Activated CD4-positive, alpha-beta T cell treated with anti-CD3 and anti-CD28 coated beads, Interleukin-2, amount 10 ng/mL, durations not matched to agents 24 days and 14 days (primary cell): Measurements from ENCODE around the gene DNASE1. TPM values are rescaled to one million over a fixed set of nuclear protein-coding genes. Genes with fewer than 3 reads are reported as not detected.

ENCODE experiments used
- DNase-seq: peaks from one replicate; pipeline ENCODE4 v3.0.0; 2022
- H3K27ac Mint-ChIP-seq: one replicate; pipeline ENCODE4 v1.8.0; 2022; ENCODE audit warnings: mild to moderate bottlenecking, mixed read lengths
- H3K27me3 Mint-ChIP-seq: one replicate; pipeline ENCODE4 v1.8.0; 2022; ENCODE audit warnings: mixed read lengths
- H3K36me3 Mint-ChIP-seq: one replicate; pipeline ENCODE4 v1.8.0; 2022; ENCODE audit warnings: low read depth, mild to moderate bottlenecking, mixed read lengths
- H3K4me1 Mint-ChIP-seq: one replicate; pipeline ENCODE4 v1.8.0; 2021; ENCODE audit warnings: mixed read lengths
- H3K4me3 Mint-ChIP-seq: one replicate; pipeline ENCODE4 v1.8.0; 2022; ENCODE audit warnings: mild to moderate bottlenecking, moderate library complexity, mixed read lengths
- H3K9me3 Mint-ChIP-seq: one replicate; pipeline ENCODE4 v1.8.0; 2021; ENCODE audit warnings: mixed read lengths
- intact Hi-C: fragments of 100-400 bp; cut with micrococcal nuclease; formaldehyde crosslinking; loops from one replicate; pipeline ENCODE4 v1.15.1; 2023
- total RNA-seq: library from RNA; stranded (reverse); gene quantifications from 2 replicates; pipeline ENCODE4 v1.2.3, GENCODE V29; 2022

The DNASE1 gene
- total RNA-seq, 1 donor from 2014 or later = 11.0 TPM

- Mint-ChIP-seq H3K9me3 (no peaks in the 10 kb centered on the region), H3K4me3 (no peak overlapping the region), H3K27ac (no peak overlapping the region), H3K36me3 (no peaks in the 10 kb centered on the region), H3K27me3 (no peaks in the 10 kb centered on the region), H3K4me1 (peaks cover 20% of the 10 kb centered on the region)
- intact Hi-C loops = no loop called here
- no peak for DNase-seq
Observed at GRCh38 chr16:3625331-3625730, 29.2 kb upstream of the DNASE1 start.

- no peaks in the 10 kb centered on the region for H3K27me3 Mint-ChIP-seq
- H3K27ac Mint-ChIP-seq = peak overlapping the region; percentile 85
- intact Hi-C loops = no loop called here
- no peaks in the 10 kb centered on the region for H3K36me3 Mint-ChIP-seq
- H3K9me3 Mint-ChIP-seq = no peaks in the 10 kb centered on the region
- peaks cover 20% of the 10 kb centered on the region for H3K4me1 Mint-ChIP-seq
- H3K4me3 Mint-ChIP-seq = peak overlapping the region; percentile 46
- DNase-seq = no peak
Observed at GRCh38 chr16:3625911-3626732, 28.4 kb upstream of the DNASE1 start.

- Mint-ChIP-seq H3K4me3 (peak overlapping the region; percentile 28), H3K27me3 (no peaks in the 10 kb centered on the region), H3K4me1 (peaks cover 16% of the 10 kb centered on the region), H3K9me3 (no peaks in the 10 kb centered on the region), H3K36me3 (peaks cover 1% of the 10 kb centered on the region), H3K27ac (peak overlapping the region; percentile 83)
- intact Hi-C loops = no loop called here
- peak; percentile 78 for DNase-seq
Observed at GRCh38 chr16:3637371-3637923, 17.0 kb upstream of the DNASE1 start.

- peaks cover 16% of the 10 kb centered on the region for H3K4me1 Mint-ChIP-seq
- DNase-seq = no peak
Observed at GRCh38 chr16:3638916-3639644, 15.4 kb upstream of the DNASE1 start.

GRCh38 chr16:3640207-3640606 lies 14.3 kb upstream of the DNASE1 start:
- peaks cover 2% of the 10 kb centered on the region for H3K36me3 Mint-ChIP-seq
- DNase-seq = no peak
- no peak overlapping the region for H3K27ac Mint-ChIP-seq
- peaks cover 16% of the 10 kb centered on the region for H3K4me1 Mint-ChIP-seq
- H3K4me3 Mint-ChIP-seq = no peak overlapping the region
- H3K9me3 Mint-ChIP-seq = no peaks in the 10 kb centered on the region
- intact Hi-C loops = no loop called here
- no peaks in the 10 kb centered on the region for H3K27me3 Mint-ChIP-seq

More at GRCh38 chr16:3638916-3639644, 15.4 kb upstream of the DNASE1 start:
- H3K27ac Mint-ChIP-seq = no peak overlapping the region
- no peaks in the 10 kb centered on the region for H3K9me3 Mint-ChIP-seq
- H3K36me3 Mint-ChIP-seq = peaks cover 2% of the 10 kb centered on the region
- no peaks in the 10 kb centered on the region for H3K27me3 Mint-ChIP-seq
- H3K4me3 Mint-ChIP-seq = no peak overlapping the region
- intact Hi-C loops = no loop called here

GRCh38 chr16:3640632-3641501 lies 13.6 kb upstream of the DNASE1 start:
- no peaks in the 10 kb centered on the region for H3K27me3 Mint-ChIP-seq
- H3K36me3 Mint-ChIP-seq = peaks cover 2% of the 10 kb centered on the region
- DNase-seq = no peak
- no peak overlapping the region for H3K4me3 Mint-ChIP-seq
- no peak overlapping the region for H3K27ac Mint-ChIP-seq
- H3K9me3 Mint-ChIP-seq = no peaks in the 10 kb centered on the region
- intact Hi-C loops = no loop called here
- peaks cover 17% of the 10 kb centered on the region for H3K4me1 Mint-ChIP-seq

- H3K9me3 Mint-ChIP-seq = no peaks in the 10 kb centered on the region
- H3K27me3 Mint-ChIP-seq = no peaks in the 10 kb centered on the region
- H3K27ac Mint-ChIP-seq = no peak overlapping the region
- intact Hi-C loops = no loop called here
- H3K36me3 Mint-ChIP-seq = peaks cover 2% of the 10 kb centered on the region
- no peak overlapping the region for H3K4me3 Mint-ChIP-seq
- no peak for DNase-seq
- H3K4me1 Mint-ChIP-seq = peaks cover 17% of the 10 kb centered on the region
Observed at GRCh38 chr16:3641801-3642396, 12.6 kb upstream of the DNASE1 start.

- Mint-ChIP-seq H3K36me3 (peaks cover 2% of the 10 kb centered on the region), H3K27ac (no peak overlapping the region), H3K4me3 (no peak overlapping the region), H3K4me1 (peaks cover 11% of the 10 kb centered on the region), H3K27me3 (no peaks in the 10 kb centered on the region), H3K9me3 (no peaks in the 10 kb centered on the region)
- no peak for DNase-seq
- intact Hi-C loops = no loop called here
Observed at GRCh38 chr16:3642397-3643094, 11.9 kb upstream of the DNASE1 start.

GRCh38 chr16:3643095-3643730 lies 11.3 kb upstream of the DNASE1 start:
- intact Hi-C loops = no loop called here
- Mint-ChIP-seq H3K27me3 (no peaks in the 10 kb centered on the region), H3K4me3 (no peak overlapping the region), H3K27ac (no peak overlapping the region), H3K9me3 (no peaks in the 10 kb centered on the region), H3K4me1 (peaks cover 5% of the 10 kb centered on the region), H3K36me3 (peaks cover 2% of the 10 kb centered on the region)
- no peak for DNase-seq

GRCh38 chr16:3645108-3645503 lies 9.4 kb upstream of the DNASE1 start:
- Mint-ChIP-seq H3K4me1 (peaks cover 2% of the 10 kb centered on the region), H3K27me3 (no peaks in the 10 kb centered on the region), H3K36me3 (peaks cover 5% of the 10 kb centered on the region), H3K27ac (no peak overlapping the region), H3K4me3 (no peak overlapping the region), H3K9me3 (no peaks in the 10 kb centered on the region)
- intact Hi-C loops = no loop called here
- DNase-seq = no peak

GRCh38 chr16:3645504-3646347 lies 8.8 kb upstream of the DNASE1 start:
- no peak overlapping the region for H3K27ac Mint-ChIP-seq
- no peak for DNase-seq
- H3K27me3 Mint-ChIP-seq = no peaks in the 10 kb centered on the region
- H3K4me3 Mint-ChIP-seq = no peak overlapping the region
- peaks cover 5% of the 10 kb centered on the region for H3K36me3 Mint-ChIP-seq
- H3K4me1 Mint-ChIP-seq = peaks cover 2% of the 10 kb centered on the region
- no peaks in the 10 kb centered on the region for H3K9me3 Mint-ChIP-seq
- intact Hi-C loops = no loop called here
